Measurements from ENCODE around the gene NHLRC1.

NHLRC1 gene

GRCh38 chr6:18138906-18139305 is 16.4 kb upstream of the NHLRC1 start:
- DNase-seq = no peak

GRCh38 chr6:18136260-18136659 is 13.8 kb upstream of the NHLRC1 start:
- no peak for DNase-seq

GRCh38 chr6:18135171-18135570 is 12.7 kb upstream of the NHLRC1 start:
- DNase-seq = no peak

GRCh38 chr6:18132346-18132745 is 9.9 kb upstream of the NHLRC1 start:
- no peak for DNase-seq

- DNase-seq = no peak
Measured at GRCh38 chr6:18126121-18126520, 3.6 kb upstream of the NHLRC1 start.

- no peak for DNase-seq
Measured at GRCh38 chr6:18121580-18122127, 823 bp downstream of the NHLRC1 start.

- no peak for DNase-seq
Measured at GRCh38 chr6:18119236-18119635, 3.2 kb downstream of the NHLRC1 start.

- DNase-seq = no peak
Measured at GRCh38 chr6:18118330-18118729, 4.1 kb downstream of the NHLRC1 start.

GRCh38 chr6:18117136-18117535 is 5.3 kb downstream of the NHLRC1 start:
- no peak for DNase-seq

GRCh38 chr6:18115356-18115755 is 7.1 kb downstream of the NHLRC1 start:
- no peak for DNase-seq

- no peak for DNase-seq
Measured at GRCh38 chr6:18110162-18110561, 12.3 kb downstream of the NHLRC1 start.

- DNase-seq = no peak
Measured at GRCh38 chr6:18107061-18107460, 15.4 kb downstream of the NHLRC1 start.

- DNase-seq = no peak
Measured at GRCh38 chr6:18102783-18103509, 19.5 kb downstream of the NHLRC1 start.

- no peak for DNase-seq
Measured at GRCh38 chr6:18101873-18102272, 20.6 kb downstream of the NHLRC1 start.

- no peak for DNase-seq
Measured at GRCh38 chr6:18101271-18101670, 21.2 kb downstream of the NHLRC1 start.

GRCh38 chr6:18100296-18100695 is 22.2 kb downstream of the NHLRC1 start:
- no peak for DNase-seq

- no peak for DNase-seq
Measured at GRCh38 chr6:18099511-18099910, 23.0 kb downstream of the NHLRC1 start.

- no peak for DNase-seq
Measured at GRCh38 chr6:18096423-18096822, 26.1 kb downstream of the NHLRC1 start.

- DNase-seq = no peak
Measured at GRCh38 chr6:18091382-18091781, 31.1 kb downstream of the NHLRC1 start.

GRCh38 chr6:18090349-18090786 is 32.1 kb downstream of the NHLRC1 start:
- DNase-seq = no peak

GRCh38 chr6:18088419-18089296 is 33.8 kb downstream of the NHLRC1 start:
- no peak for DNase-seq

- DNase-seq = no peak
Measured at GRCh38 chr6:18087396-18088165, 34.9 kb downstream of the NHLRC1 start.

GRCh38 chr6:18081025-18081668 is 41.3 kb downstream of the NHLRC1 start:
- DNase-seq = no peak

Measured in activated naive CD4-positive, alpha-beta T cell (primary cell).